ENCODE data around the gene ZDHHC12. TPM values are rescaled to one million over a fixed set of nuclear protein-coding genes. Genes with fewer than 3 reads are reported as not detected.

Gene ZDHHC12
- total RNA-seq, 1 experiment from 2014 or later = 39.7 TPM

GRCh38 chr9:128731093-128731492 lies 7.2 kb upstream of the ZDHHC12 start:
- Mint-ChIP-seq H3K4me1 (peaks cover 6% of the 10 kb centered on the region), H3K36me3 (no peaks in the 10 kb centered on the region; the same call in 1 of the 2 replicates), H3K9me3 (no peaks in the 10 kb centered on the region), H3K27me3 (ENCODE audit: low read depth) (no peaks in the 10 kb centered on the region), H3K4me3 (no peak overlapping the region), H3K27ac (no peak overlapping the region)
- no peak for DNase-seq (ENCODE audit: low spot score)
- ChIA-PET POLR2A (no interaction called here), CTCF (interaction anchor here (3.3 kb wide), 1 partner anchor 29 kb away, joined by 11 read pairs; the partner anchor contains the start of gene PKN3)
- TF ChIP-seq ZNF263 (CRISPR knock-in tag; IDR thresholded peaks at IDR 0.05; ENCODE audit: low read depth) = no peak
- TF ChIP-seq, protein P1, sequence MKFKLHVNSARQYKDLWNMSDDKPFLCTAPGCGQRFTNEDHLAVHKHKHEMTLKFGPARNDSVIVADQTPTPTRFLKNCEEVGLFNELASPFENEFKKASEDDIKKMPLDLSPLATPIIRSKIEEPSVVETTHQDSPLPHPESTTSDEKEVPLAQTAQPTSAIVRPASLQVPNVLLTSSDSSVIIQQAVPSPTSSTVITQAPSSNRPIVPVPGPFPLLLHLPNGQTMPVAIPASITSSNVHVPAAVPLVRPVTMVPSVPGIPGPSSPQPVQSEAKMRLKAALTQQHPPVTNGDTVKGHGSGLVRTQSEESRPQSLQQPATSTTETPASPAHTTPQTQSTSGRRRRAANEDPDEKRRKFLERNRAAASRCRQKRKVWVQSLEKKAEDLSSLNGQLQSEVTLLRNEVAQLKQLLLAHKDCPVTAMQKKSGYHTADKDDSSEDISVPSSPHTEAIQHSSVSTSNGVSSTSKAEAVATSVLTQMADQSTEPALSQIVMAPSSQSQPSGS (CRISPR knock-in tag; IDR thresholded peaks at IDR 0.05; ENCODE audit: borderline replicate concordance, low read depth) = no peak
- TF ChIP-seq ZBTB21 (CRISPR knock-in tag; IDR thresholded peaks at IDR 0.05; ENCODE audit: borderline replicate concordance) = no peak
- no peak for TF ChIP-seq SMAD3 (CRISPR knock-in tag; IDR thresholded peaks at IDR 0.05; ENCODE audit: borderline replicate concordance)
- TF ChIP-seq HMGA2 (CRISPR knock-in tag; IDR thresholded peaks at IDR 0.05) = no peak
- TF ChIP-seq ZNF425 (CRISPR knock-in tag; conservative IDR thresholded peaks at IDR 0.05) = no peak
- TF ChIP-seq NR3C1 (CRISPR knock-in tag; conservative IDR thresholded peaks at IDR 0.05; ENCODE audit: low read depth) = no peak
- TF ChIP-seq NFATC4 (CRISPR knock-in tag; IDR thresholded peaks at IDR 0.05) = no peak
- no peak for TF ChIP-seq SOX15 (CRISPR knock-in tag; IDR thresholded peaks at IDR 0.05)
- TF ChIP-seq SMAD4 (CRISPR knock-in tag; IDR thresholded peaks at IDR 0.05) = no peak
- TF ChIP-seq ZNF138 (CRISPR knock-in tag; conservative IDR thresholded peaks at IDR 0.05) = no peak
- TF ChIP-seq, protein P2, sequence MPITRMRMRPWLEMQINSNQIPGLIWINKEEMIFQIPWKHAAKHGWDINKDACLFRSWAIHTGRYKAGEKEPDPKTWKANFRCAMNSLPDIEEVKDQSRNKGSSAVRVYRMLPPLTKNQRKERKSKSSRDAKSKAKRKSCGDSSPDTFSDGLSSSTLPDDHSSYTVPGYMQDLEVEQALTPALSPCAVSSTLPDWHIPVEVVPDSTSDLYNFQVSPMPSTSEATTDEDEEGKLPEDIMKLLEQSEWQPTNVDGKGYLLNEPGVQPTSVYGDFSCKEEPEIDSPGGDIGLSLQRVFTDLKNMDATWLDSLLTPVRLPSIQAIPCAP (CRISPR knock-in tag; IDR thresholded peaks at IDR 0.05) = no peak
- no peak for TF ChIP-seq RORB (CRISPR knock-in tag; IDR thresholded peaks at IDR 0.05)
- ATAC-seq = no peak

DNA sequence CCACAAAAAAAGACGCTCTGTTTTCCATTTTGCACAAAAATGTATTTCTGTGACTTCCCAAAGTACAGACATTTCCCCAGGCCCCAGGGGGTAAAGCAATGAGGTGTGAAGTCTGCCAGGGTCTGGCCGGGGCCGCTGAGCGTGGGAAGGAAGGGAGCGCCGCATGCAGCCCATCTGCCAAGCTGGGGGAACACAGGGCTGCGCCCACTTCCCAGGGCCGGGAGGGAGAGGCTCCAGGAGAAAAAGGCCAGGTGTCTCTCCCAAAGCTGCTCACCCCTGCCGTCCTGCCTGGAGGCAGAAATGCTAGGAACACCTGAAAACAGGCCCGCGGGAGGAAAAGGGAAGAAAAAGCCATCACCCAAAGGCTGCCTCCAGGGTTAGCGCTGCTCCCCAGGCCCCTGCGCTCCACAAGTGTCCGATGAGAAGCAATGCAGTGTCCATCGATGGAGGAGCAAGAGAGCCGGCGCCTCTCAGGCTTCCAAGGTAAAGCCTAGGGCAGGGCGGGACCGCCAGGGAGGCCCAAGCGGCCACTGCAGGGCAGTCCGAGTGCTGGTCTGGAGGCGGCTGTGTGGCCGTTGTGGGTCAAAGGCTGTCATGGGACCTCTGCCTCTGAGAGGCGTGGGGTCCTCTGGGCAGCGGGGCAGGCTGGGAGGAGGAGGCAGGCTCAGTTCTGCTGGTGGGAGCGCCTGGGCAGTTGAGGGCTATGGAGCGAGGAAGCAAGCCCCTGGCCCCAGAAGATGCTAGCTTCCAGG lies 6.0 kb upstream of the ZDHHC12 start:
- TF ChIP-seq NFE2L1 (CRISPR knock-in tag; IDR thresholded peaks at IDR 0.05) (no peak), ERG (CRISPR knock-in tag; IDR thresholded peaks at IDR 0.05) (no peak), RORB (CRISPR knock-in tag; IDR thresholded peaks at IDR 0.05) (no peak), FOXP4 (CRISPR knock-in tag; IDR thresholded peaks at IDR 0.05) (no peak), CBFB (CRISPR knock-in tag; IDR thresholded peaks at IDR 0.05; ENCODE audit: low read depth) (no peak), RELA (CRISPR knock-in tag; IDR thresholded peaks at IDR 0.05; ENCODE audit: borderline replicate concordance) (no peak), ZNF219 (CRISPR knock-in tag; IDR thresholded peaks at IDR 0.05; ENCODE audit: borderline replicate concordance) (no peak), ZNF425 (CRISPR knock-in tag; conservative IDR thresholded peaks at IDR 0.05) (no peak), JUN (CRISPR knock-in tag; IDR thresholded peaks at IDR 0.05) (no peak)
- TF ChIP-seq, protein P3, sequence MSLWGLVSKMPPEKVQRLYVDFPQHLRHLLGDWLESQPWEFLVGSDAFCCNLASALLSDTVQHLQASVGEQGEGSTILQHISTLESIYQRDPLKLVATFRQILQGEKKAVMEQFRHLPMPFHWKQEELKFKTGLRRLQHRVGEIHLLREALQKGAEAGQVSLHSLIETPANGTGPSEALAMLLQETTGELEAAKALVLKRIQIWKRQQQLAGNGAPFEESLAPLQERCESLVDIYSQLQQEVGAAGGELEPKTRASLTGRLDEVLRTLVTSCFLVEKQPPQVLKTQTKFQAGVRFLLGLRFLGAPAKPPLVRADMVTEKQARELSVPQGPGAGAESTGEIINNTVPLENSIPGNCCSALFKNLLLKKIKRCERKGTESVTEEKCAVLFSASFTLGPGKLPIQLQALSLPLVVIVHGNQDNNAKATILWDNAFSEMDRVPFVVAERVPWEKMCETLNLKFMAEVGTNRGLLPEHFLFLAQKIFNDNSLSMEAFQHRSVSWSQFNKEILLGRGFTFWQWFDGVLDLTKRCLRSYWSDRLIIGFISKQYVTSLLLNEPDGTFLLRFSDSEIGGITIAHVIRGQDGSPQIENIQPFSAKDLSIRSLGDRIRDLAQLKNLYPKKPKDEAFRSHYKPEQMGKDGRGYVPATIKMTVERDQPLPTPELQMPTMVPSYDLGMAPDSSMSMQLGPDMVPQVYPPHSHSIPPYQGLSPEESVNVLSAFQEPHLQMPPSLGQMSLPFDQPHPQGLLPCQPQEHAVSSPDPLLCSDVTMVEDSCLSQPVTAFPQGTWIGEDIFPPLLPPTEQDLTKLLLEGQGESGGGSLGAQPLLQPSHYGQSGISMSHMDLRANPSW (CRISPR knock-in tag; conservative IDR thresholded peaks at IDR 0.05; ENCODE audit: low read depth) = no peak
- no peaks in the 10 kb centered on the region for H3K27me3 Mint-ChIP-seq (ENCODE audit: low read depth)
- CTCF ChIA-PET = interaction anchor here (0.8 kb wide), 1 partner anchor 11 kb away, joined by 3 read pairs; no protein-coding TSS in a partner anchor
- DNase-seq (ENCODE audit: low spot score) (no peak), ATAC-seq (no peak)
- no peaks in the 10 kb centered on the region for H3K36me3 Mint-ChIP-seq
- POLR2A ChIA-PET = no interaction called here
- H3K27ac Mint-ChIP-seq = peak overlapping the region; percentile 65; the same call in 1 of the 2 replicates
- no peak overlapping the region for H3K4me3 Mint-ChIP-seq
- H3K9me3 Mint-ChIP-seq = no peaks in the 10 kb centered on the region
- peaks cover 11% of the 10 kb centered on the region for H3K4me1 Mint-ChIP-seq
